Ascending aorta (tissue), 2 donors: ENCODE data around the gene ZSCAN18. TPM values are rescaled to one million over a fixed set of nuclear protein-coding genes. Genes with fewer than 3 reads are reported as not detected.

Experiments
- DNase-seq, 2 donors: peaks; one replicate each; pipeline ENCODE4 v3.0.0-alpha.2; 2019; ENCODE audit warnings: low spot score in 2 of 2
- H3K27ac ChIP-seq, 2 donors: fragments of 200-600 bp; sonication (generic); one replicate each; pipeline ENCODE4 v1.5.1; 2016 to 2017; ENCODE audit warnings: mild to moderate bottlenecking in 1 of 2
- H3K27me3 ChIP-seq: fragments of 200-600 bp; sonication (generic); one replicate; pipeline ENCODE4 v1.5.1; 2017
- H3K36me3 ChIP-seq, 2 donors: fragments of 200-600 bp; sonication (generic); one replicate each; pipeline ENCODE4 v1.5.1; 2016
- H3K4me1 ChIP-seq, 2 donors: fragments of 200-600 bp; sonication (generic); one replicate each; pipeline ENCODE4 v1.5.1; 2016 to 2017; ENCODE audit warnings: mild to moderate bottlenecking in 1 of 2
- H3K4me3 ChIP-seq, 2 donors: fragments of 200-600 bp; sonication (generic); one replicate each; pipeline ENCODE4 v1.5.1; 2016 to 2017; ENCODE audit warnings: mild to moderate bottlenecking in 1 of 2
- H3K9me3 ChIP-seq, 2 donors: fragments of 200-600 bp; sonication (generic); one replicate each; pipeline ENCODE4 v1.5.1; 2016
- CTCF ChIP-seq, 3 experiments: fragments of 200-600 bp in 2 of 3; fragments of 450-650 bp in 1 of 3; sonication (generic) in 2 of 3; IDR thresholded peaks; one replicate each; pipeline ENCODE4 v1.5.1; 2016 to 2019; ENCODE audit warnings: antibody characterized with exemption in 3 of 3, mild to moderate bottlenecking in 1 of 3, moderate library complexity in 1 of 3
- intact Hi-C: fragments of 100-400 bp; cut with DNase I; formaldehyde crosslinking; loops from one replicate; pipeline ENCODE4 v1.15.1; 2023
- total RNA-seq: library from RNA; depleted of rRNA; stranded (reverse); fragments of >200 nt; gene quantifications from one replicate; pipeline ENCODE4 v1.1.0, GENCODE V29; 2016

The ZSCAN18 gene
- total RNA-seq, 1 donor from 2014 or later: 181 TPM

GRCh38 chr19:58060231-58060630 is 37.8 kb downstream of the ZSCAN18 start:
- peak overlapping the region; percentile 78 to 81 for H3K4me3 ChIP-seq
- H3K36me3 ChIP-seq: peaks cover 14 to 24% of the 10 kb centered on the region in 2 donors
- no peak overlapping the region for H3K27ac ChIP-seq
- DNase-seq: no peak
- H3K9me3 ChIP-seq: peaks cover 22 to 42% of the 10 kb centered on the region in 2 donors
- no peaks in the 10 kb centered on the region for H3K27me3 ChIP-seq
- peaks cover 0 to 4% of the 10 kb centered on the region in 2 donors for H3K4me1 ChIP-seq
- intact Hi-C loops: no loop called here
- TF ChIP-seq CTCF (IDR thresholded peaks at IDR 0.05): no peak

GRCh38 chr19:58059671-58060078 is 38.4 kb downstream of the ZSCAN18 start:
- no peak for DNase-seq
- Histone ChIP-seq H3K4me1 (peaks cover 0 to 4% of the 10 kb centered on the region in 2 donors), H3K36me3 (peaks cover 12 to 18% of the 10 kb centered on the region in 2 donors), H3K27me3 (no peaks in the 10 kb centered on the region), H3K4me3 (peak overlapping the region; percentile 78 to 81), H3K9me3 (peaks cover 19 to 37% of the 10 kb centered on the region in 2 donors), H3K27ac (peak overlapping the region; percentile 91 to 93)
- TF ChIP-seq CTCF (IDR thresholded peaks at IDR 0.05): no peak
- intact Hi-C loops: loop anchor here (1.0 to 2.0 kb wide), 2 partner anchors 39 to 57 kb away; partner anchors contain the start of genes ZNF606 and ZSCAN18

- H3K4me1 ChIP-seq: peaks cover 0 to 4% of the 10 kb centered on the region in 2 donors
- no peaks in the 10 kb centered on the region for H3K27me3 ChIP-seq
- peak within 1 kb of the TSS; percentile 78 to 81 for H3K4me3 ChIP-seq
- DNase-seq: peak; percentile 23 to 90
- H3K36me3 ChIP-seq: peaks cover 8 to 13% of the 10 kb centered on the region in 2 donors
- no peak for TF ChIP-seq CTCF (IDR thresholded peaks at IDR 0.05)
- intact Hi-C loops: loop anchor here (1.0 to 2.0 kb wide), 2 partner anchors 39 to 56 kb away; partner anchors contain the start of genes ZNF606 and ZSCAN18
- peak within 1 kb of the TSS; percentile 91 to 93 for H3K27ac ChIP-seq
- peaks cover 14 to 31% of the 10 kb centered on the region in 2 donors for H3K9me3 ChIP-seq
These were observed 38.9 kb downstream of the ZSCAN18 start, which contains the start of gene ZNF135 for GRCh38 chr19:58059003-58059670. TSS of gene ZNF135 (plus strand) at chr19:58059282. CDS start at chr19:58060003, 721 bp downstream.

- peaks cover 0 to 4% of the 10 kb centered on the region in 2 donors for H3K4me1 ChIP-seq
- intact Hi-C loops: loop anchor here (2.0 kb wide), 1 partner anchor 56 kb away; the partner anchor contains the start of gene ZNF606
- no peak for DNase-seq
- H3K9me3 ChIP-seq: peaks cover 10 to 25% of the 10 kb centered on the region in 2 donors
- TF ChIP-seq CTCF (IDR thresholded peaks at IDR 0.05): no peak
- H3K27me3 ChIP-seq: no peaks in the 10 kb centered on the region
- H3K36me3 ChIP-seq: peaks cover 2 to 6% of the 10 kb centered on the region in 2 donors
- H3K4me3 ChIP-seq: peak overlapping the region; percentile 78 to 81
- peak overlapping the region; percentile 91 to 93 for H3K27ac ChIP-seq
These were observed 39.6 kb downstream of the ZSCAN18 start for GRCh38 chr19:58058467-58058866.

- no peak for TF ChIP-seq CTCF (IDR thresholded peaks at IDR 0.05)
- H3K27me3 ChIP-seq: no peaks in the 10 kb centered on the region
- H3K4me3 ChIP-seq: no peak overlapping the region
- H3K9me3 ChIP-seq: peaks cover 13 to 22% of the 10 kb centered on the region in 2 donors
- DNase-seq: no peak
- H3K27ac ChIP-seq: no peak overlapping the region
- intact Hi-C loops: no loop called here
- H3K36me3 ChIP-seq: no peaks in the 10 kb centered on the region
- peaks cover 0 to 4% of the 10 kb centered on the region in 2 donors for H3K4me1 ChIP-seq
These were observed 41.2 kb downstream of the ZSCAN18 start for GRCh38 chr19:58056861-58057260.
